Right lobe of liver (tissue), 6 donors: ENCODE results near the gene NAA30. TPM values are rescaled to one million over a fixed set of nuclear protein-coding genes. Genes with fewer than 3 reads are reported as not detected.

Experiments
- ATAC-seq, 4 donors: fragments of 200-7000 bp; cut with Tn5 transposase; one replicate each; pipeline ENCODE4 v1.9.1; 2020; ENCODE audit warnings: mild to moderate bottlenecking in 4 of 4, moderate library complexity in 4 of 4
- DNase-seq, 3 donors: peaks; one replicate each; pipeline ENCODE4 v3.0.0-alpha.2; 2020
- H3K27ac ChIP-seq, 3 donors: fragments of 200-600 bp; one replicate each; pipeline ENCODE4 v1.8.0; 2022
- H3K27me3 ChIP-seq, 2 donors: fragments of 200-600 bp; one replicate each; pipeline ENCODE4 v1.8.0; 2022
- H3K36me3 ChIP-seq, 4 donors: fragments of 200-600 bp; sonication (generic) in 1 of 4; one replicate each; pipeline versions ENCODE4 v1.5.1 to v1.8.0; 2017 to 2022; ENCODE audit warnings: control low read depth in 1 of 4
- H3K4me1 ChIP-seq, 4 donors: fragments of 200-600 bp; sonication (generic) in 1 of 4; one replicate each; pipeline versions ENCODE4 v1.5.1 to v1.8.0; 2017 to 2022; ENCODE audit warnings: control low read depth in 1 of 4
- H3K4me3 ChIP-seq, 3 donors: fragments of 200-600 bp; one replicate each; pipeline ENCODE4 v1.8.0; 2022
- H3K9me3 ChIP-seq, 4 donors: fragments of 200-600 bp; sonication (generic) in 1 of 4; one replicate each; pipeline versions ENCODE4 v1.5.1 to v1.8.0; 2017 to 2022; ENCODE audit warnings: control low read depth in 1 of 4
- POLR2A ChIP-seq: fragments of 450-650 bp; IDR thresholded peaks from one replicate; pipeline ENCODE4 v1.6.1; 2017; ENCODE audit warnings: antibody characterized with exemption, mild to moderate bottlenecking
- WGBS: methylation state at CpG from one replicate; pipeline ENCODE4 v1.1.6; 2018; ENCODE audit warnings: low coverage, low lambda C conversion rate; ENCODE audit not compliant: insufficient coverage; ENCODE audit errors: missing lambda C conversion rate; 5-methylcytosine and 5-hydroxymethylcytosine counted together
- intact Hi-C, 2 donors: fragments of 100-400 bp; cut with DNase I; formaldehyde crosslinking; loops; one replicate each; pipeline versions ENCODE4 v1.11.2 to v1.14.1; 2022
- total RNA-seq, 6 experiments: library from RNA; depleted of rRNA in 2 of 6; stranded (reverse); fragments of >200 nt in 2 of 6; fragmentation: NEBNext Ultra II Directional in 3 of 6; extraction: Animal tissue kit (Norgen Biotek cat#: 25700) in 3 of 6; gene quantifications; one replicate each; pipeline versions ENCODE4 v1.1.0 to v1.2.4, GENCODE V29; 2016 to 2023
- TF ChIP-seq, protein P1 (sequence below), 4 donors: fragments of 200-600 bp in 3 of 4; fragments of 450-650 bp in 1 of 4; IDR thresholded peaks; one replicate each; pipeline versions ENCODE4 v1.5.1 to v1.8.0; 2016 to 2022; ENCODE audit warnings: antibody characterized with exemption in 4 of 4, mild to moderate bottlenecking in 2 of 4
- donor health status: DM: no; HTN: yes; CAD: no.
- donor health status: DM: no; HTN: no; CAD: no.
- donor health status: DM: no; HTN: no; CAD: no.
- donor health status: DM: no; HTN: yes; CAD: no.
- donor health status: DM: no; HTN: yes; CAD: no.

NAA30 gene
- total RNA-seq, 6 experiments from 2014 or later = 10.5 to 17.1 (median 13.5) TPM

DNA sequence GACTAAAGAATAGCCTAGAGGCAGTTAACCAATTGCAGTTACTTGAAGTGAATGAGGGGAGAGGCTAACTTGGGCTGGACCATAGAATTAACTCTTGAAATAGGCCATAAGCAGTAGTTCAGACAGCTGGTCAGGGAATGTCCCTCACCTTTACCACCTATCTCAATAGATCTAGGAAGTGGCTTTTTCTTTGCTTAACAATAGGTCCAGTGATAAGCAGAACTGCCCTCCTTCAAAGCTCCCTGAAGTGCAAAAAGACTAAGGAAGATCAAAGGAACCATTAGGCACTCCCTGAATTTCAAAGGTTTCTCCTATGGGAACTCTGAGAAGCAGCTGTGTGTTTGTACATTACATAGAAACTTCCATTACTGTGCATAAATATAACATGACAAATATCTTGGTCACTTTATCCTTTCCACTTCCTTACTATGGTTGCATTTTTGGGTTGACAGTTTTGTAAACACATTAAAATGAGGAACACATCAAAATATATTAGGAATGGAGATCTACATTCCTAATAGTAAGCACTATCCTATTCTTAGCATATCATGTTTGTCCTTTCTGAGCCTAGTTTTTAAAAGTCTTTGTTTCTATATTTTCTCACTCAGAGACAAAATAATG, 7.2 kb upstream of the NAA30 start:
- Histone ChIP-seq H3K4me3 (no peak overlapping the region), H3K36me3 (no peaks in the 10 kb centered on the region), H3K27ac (no peak overlapping the region), H3K4me1 (no peaks in the 10 kb centered on the region), H3K27me3 (no peaks in the 10 kb centered on the region), H3K9me3 (no peaks in the 10 kb centered on the region)
- TF ChIP-seq, protein P1, sequence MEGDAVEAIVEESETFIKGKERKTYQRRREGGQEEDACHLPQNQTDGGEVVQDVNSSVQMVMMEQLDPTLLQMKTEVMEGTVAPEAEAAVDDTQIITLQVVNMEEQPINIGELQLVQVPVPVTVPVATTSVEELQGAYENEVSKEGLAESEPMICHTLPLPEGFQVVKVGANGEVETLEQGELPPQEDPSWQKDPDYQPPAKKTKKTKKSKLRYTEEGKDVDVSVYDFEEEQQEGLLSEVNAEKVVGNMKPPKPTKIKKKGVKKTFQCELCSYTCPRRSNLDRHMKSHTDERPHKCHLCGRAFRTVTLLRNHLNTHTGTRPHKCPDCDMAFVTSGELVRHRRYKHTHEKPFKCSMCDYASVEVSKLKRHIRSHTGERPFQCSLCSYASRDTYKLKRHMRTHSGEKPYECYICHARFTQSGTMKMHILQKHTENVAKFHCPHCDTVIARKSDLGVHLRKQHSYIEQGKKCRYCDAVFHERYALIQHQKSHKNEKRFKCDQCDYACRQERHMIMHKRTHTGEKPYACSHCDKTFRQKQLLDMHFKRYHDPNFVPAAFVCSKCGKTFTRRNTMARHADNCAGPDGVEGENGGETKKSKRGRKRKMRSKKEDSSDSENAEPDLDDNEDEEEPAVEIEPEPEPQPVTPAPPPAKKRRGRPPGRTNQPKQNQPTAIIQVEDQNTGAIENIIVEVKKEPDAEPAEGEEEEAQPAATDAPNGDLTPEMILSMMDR (IDR thresholded peaks at IDR 0.05) = no peak
- no peak for TF ChIP-seq POLR2A
- ATAC-seq (no peak), DNase-seq (no peak)
- intact Hi-C loops = no loop called here

DNA sequence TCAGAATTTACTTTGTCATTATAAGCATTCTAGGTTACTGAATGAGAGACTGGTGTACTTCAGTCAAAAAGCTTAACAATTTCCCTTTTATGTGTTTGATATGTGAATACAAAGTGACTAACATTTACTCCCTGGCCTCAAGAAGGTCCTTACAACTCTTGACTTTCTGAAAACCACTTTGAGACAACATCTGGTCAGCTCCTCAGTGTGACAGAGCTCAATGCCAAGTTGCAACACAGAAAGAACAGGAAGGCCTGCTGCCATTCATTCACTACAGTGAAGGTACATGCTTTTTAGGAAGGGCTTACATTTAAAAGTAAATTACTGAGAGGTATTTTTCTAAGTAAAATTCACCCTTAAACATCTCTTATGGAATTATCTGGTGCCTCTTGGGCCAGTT, 2.3 kb upstream of the NAA30 start:
- no peaks in the 10 kb centered on the region for H3K27me3 ChIP-seq
- intact Hi-C loops = no loop called here
- no peak for TF ChIP-seq POLR2A
- TF ChIP-seq, protein P1 (IDR thresholded peaks at IDR 0.05) = no peak
- H3K36me3 ChIP-seq = no peaks in the 10 kb centered on the region
- no peaks in the 10 kb centered on the region for H3K9me3 ChIP-seq
- H3K27ac ChIP-seq = no peak overlapping the region
- H3K4me1 ChIP-seq = peaks cover 0 to 14% (median 0%) of the 10 kb centered on the region in 4 donors
- DNase-seq = no peak
- ATAC-seq = no peak
- no peak overlapping the region for H3K4me3 ChIP-seq

DNA sequence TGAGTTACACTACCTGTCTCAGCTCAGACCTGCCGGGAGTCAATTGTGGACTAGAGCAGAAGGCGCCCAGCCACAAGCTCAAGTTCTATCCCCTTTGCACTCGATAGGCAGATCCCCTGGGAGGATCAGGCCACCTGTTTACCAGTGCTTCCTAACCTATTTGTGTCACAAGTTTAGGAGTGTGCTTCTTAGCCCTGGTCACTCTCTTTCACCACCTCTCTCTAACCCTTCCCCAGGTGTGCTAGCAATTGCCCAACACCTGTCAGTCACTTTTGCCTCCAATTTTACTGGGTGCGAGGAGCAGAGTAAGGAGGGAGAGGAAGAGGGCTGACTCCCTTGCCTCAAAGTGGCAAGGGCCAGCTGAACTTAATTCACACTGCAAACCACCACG, 745 bp upstream of the NAA30 start:
- ATAC-seq (peak in 3 of 4 donors; percentile 9 to 26 (median 14)), DNase-seq (peak in 1 of 3 donors; percentile 43)

DNA sequence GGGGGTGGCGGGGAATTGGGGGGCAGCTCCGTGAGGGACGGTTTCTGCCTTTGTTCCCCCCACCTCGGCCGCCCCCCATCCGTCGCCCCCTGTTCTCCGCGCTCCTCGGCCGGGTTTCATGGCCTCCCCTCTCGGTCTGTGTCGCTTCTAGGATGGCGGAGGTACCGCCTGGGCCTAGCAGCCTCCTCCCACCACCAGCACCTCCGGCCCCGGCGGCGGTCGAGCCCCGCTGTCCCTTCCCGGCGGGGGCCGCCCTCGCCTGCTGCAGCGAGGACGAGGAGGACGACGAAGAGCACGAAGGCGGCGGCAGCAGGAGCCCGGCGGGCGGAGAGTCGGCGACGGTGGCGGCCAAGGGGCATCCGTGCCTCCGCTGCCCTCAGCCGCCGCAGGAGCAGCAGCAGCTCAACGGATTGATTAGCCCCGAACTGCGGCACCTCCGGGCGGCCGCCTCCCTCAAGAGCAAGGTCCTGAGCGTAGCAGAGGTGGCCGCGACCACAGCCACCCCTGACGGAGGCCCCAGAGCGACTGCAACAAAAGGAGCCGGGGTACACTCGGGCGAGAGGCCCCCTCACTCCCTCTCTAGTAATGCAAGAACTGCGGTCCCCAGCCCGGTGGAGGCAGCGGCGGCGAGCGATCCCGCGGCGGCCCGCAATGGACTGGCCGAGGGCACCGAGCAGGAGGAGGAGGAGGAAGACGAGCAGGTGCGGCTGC, 575 bp downstream of the NAA30 start:
- peak; percentile 40 to 61 (median 58) for ATAC-seq
- no peaks in the 10 kb centered on the region for H3K36me3 ChIP-seq
- DNase-seq = peak; percentile 58 to 71 (median 59)
- TF ChIP-seq, protein P1 (IDR thresholded peaks at IDR 0.05) = peak in 2 of 4 donors; percentile 7 to 14
- no peak for TF ChIP-seq POLR2A
- H3K9me3 ChIP-seq = no peaks in the 10 kb centered on the region
- intact Hi-C loops = no loop called here
- H3K4me3 ChIP-seq = peak overlapping the region; percentile 82 to 89 (median 87)
- H3K4me1 ChIP-seq = peaks cover 0 to 22% (median 3%) of the 10 kb centered on the region in 4 donors
- peak overlapping the region; percentile 79 to 85 (median 83) for H3K27ac ChIP-seq
- H3K27me3 ChIP-seq = no peaks in the 10 kb centered on the region
- WGBS = 0% methylated on average over 7 of the region's 71 CpGs

More for the DNA sequence above, 745 bp upstream of the NAA30 start:
- Histone ChIP-seq H3K36me3 (no peaks in the 10 kb centered on the region), H3K27ac (peak overlapping the region; percentile 79 to 85 (median 83)), H3K4me3 (peak overlapping the region; percentile 82 to 89 (median 87)), H3K9me3 (no peaks in the 10 kb centered on the region), H3K4me1 (peaks cover 0 to 22% (median 2%) of the 10 kb centered on the region in 4 donors), H3K27me3 (no peaks in the 10 kb centered on the region)
- intact Hi-C loops = no loop called here
- 22% methylated on average over 3 of the region's 5 CpGs for WGBS
- TF ChIP-seq, protein P1 (IDR thresholded peaks at IDR 0.05) = no peak
- no peak for TF ChIP-seq POLR2A
